HG03571 (cell line): ENCODE data around the gene FYN.

Source experiments
- ATAC-seq: cut with Tn5 transposase; IDR thresholded peaks from one replicate; pipeline ENCODE4 v1.9.1; 2021; ENCODE audit not compliant: unreplicated experiment

Gene FYN

DNA sequence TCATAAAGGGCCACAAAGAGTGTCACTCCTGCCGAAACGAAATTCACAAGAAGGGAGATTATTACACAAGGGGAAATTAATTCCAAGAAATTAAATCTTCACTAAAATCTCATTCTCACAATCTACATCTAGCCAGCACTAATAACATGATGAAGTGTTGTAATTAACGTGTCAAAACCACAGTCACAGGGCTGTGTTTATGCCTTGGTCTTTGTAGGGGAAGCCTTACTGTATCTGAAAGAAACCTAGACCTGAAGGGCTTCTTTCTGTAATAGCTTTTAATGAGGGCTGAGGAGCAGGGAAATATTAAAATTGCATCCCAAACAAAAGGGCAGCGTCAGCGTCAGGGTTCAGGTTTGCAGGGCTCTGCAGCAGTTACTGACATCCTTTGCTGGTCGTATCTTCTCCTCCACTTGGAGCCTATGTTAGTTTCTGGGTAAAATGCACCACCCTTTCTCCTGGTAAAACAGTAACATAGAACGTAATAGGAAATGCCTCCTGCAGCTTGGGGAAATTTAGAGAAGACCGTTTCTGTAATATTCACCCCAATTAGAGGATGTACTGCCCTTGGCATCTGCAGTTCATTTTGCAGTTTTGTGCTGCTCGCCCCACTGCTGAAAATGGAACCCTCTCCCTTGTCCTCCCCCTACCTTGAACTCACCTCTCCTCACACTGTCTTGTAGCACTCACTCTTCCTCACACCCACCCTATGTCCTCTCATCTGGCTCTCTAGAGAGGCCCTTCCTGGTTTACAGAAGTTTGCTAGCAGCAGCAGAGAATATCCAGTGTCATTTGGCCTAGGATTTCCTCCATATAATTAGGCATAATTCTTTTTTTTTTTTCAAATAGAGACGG is 158.6 kb downstream of the FYN start:
- ATAC-seq = no peak

DNA sequence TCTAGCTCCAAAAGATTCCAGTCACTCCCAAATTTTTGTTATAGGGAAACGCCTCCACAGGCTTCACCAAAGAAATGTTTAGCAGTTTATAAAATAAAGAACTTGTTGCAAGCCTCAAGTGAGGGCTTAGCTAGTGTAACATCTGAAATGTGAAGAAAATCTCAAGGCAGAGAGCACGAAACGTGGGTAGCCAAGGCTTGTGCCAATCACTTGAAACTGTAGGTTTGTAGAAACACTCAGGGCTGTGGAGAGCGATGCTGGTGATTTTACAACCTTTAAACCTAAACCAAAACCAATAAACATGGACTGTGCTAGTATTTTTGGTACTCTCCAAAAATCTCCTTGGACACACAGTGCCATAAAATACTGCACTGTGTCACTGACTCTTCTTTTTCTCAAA is 159.4 kb downstream of the FYN start:
- no peak for ATAC-seq

DNA sequence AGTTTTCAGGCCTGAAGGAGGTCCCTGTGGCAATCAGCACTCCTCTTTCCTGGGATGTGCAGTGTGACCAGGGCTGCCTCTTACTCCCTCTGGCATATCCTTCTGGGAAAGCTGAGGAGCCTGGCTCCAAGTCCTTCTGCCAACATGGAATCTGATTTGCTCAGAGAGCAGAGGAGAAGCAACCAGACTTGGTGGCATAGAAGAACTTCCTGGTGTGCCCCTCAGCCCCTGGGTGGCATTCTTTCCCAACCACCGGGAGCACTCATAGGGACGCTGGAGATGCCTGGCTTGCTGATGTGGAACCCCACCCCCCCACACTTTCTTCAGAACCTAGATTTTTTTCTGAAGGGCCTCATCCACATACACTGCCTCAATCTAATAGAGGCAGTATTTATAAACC is 160.0 kb downstream of the FYN start:
- no peak for ATAC-seq

DNA sequence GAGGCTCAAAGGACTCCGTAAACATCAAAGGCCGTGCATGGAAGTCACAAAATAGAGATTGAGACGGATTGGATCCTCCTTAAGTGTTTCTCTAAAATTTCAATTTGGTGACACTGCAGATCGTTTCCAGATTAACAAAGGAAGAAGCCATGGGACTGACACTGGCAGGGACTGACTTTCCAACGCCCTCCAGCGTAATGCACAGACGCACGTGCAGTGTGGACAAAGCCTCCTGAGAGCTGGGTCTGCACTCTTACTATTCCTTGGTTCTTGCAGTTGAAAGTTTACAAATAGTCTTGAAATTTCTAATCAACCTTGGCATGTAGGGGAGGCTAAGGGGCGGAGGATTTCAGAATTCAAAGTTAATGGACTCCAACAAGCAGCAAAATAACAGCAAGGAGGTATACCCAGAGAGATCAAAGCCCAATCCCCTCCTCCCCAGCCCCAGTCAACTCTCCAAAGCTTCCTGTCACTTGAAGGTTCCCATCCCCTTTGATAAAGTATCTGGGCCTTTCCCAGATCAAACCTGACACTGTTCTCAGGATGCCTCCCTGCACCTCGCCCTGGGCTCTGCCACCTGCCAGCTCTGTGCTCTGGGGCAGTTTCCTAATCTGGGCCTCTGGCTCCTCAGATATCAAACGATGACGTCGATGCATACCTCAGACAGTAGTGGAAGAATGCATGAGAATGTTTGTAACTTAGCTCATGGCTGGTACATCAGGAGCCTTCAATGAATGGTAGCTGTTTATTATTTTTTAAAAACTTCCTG is 161.1 kb downstream of the FYN start:
- no peak for ATAC-seq

DNA sequence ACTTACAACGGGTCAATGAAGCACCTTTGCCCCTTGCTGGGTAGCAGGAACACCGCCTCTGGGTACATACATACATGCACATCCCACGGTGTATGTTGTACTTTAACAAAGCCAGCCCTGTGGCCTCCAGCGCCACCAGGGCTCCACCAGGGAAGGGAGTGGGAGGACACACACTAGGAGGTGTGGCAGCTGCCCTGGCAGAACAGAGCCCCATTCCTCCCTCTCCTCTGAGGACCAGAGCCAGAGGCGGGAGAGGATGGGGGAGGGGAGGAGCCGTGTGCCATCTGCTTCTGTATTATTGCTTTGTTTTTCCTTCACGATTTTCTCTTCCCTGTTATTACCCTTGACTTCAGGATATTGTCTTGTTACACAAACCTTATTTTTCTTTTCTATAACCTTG is 161.8 kb downstream of the FYN start:
- no peak for ATAC-seq

DNA sequence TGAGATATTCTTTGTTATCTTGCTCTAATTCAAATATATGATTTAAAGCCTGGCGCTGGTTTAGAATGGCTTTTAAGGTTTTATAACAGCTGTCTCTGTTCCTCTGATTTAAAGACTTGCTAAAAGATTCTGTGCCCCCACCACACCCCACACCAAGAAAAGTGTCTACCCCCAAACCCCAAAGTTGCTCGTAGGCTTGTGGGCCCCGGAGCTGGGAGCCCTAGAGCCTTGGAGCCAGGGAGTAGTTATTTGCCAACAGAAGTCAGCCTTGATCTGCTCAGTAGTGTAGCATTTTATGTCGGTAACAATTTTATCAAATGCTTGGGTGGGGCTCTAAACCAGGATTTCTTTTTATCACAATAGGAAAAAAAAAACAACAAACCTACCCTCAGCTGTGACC is 162.3 kb downstream of the FYN start:
- ATAC-seq = no peak

DNA sequence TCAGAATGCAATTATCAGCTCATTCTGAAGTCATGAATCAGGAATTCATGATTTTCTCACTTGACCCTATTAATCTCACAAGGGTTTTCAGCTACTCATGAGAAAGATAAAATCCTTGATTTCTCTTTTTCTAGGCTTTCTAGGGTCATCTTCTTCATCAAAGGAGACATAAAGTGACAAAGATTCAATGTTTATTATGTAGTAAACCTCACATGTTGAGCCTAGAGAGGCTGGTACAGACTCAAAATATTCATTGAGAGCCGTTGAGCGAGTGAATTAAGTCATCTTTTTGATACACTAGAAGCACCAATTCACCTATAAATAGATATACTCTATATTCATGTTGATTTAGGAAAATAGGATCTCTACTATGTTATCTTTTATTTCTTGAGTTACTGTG is 162.8 kb downstream of the FYN start:
- ATAC-seq = no peak

DNA sequence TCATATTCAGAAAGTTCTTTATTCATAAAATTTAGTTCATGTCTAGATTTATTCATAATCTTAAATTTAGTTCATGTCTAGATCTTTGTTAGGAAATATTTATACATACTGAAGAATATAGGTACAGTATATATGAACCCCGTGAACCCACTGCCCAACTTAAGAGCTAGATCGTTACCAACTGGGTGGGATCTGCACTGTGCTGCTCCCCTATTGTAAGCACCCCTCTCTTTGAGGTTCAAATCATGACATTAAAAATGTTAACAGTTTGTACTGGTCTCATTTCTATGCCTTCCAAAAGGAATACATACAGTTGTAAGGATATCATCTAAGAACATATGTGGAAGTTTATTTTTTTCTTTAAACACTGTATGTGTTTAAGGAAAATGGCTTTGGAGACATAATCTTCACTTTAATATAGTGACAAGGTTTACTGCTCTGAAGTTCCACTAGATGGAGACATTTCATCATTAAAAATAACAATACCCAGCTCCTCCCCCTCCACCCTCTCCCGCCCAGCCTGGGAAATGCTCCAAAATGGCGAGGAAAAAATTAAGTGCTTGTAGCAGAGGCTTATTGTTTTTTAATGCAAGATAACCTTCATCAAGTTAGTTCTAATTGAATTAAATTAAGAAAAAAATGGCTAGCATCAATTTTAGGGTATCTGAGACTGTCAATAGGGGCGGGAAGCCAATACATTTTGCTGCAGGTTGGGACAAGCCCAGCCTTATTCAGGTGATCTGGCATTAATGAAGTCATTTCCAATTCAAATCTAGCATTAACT is 163.4 kb downstream of the FYN start:
- ATAC-seq = peak; percentile 82

DNA sequence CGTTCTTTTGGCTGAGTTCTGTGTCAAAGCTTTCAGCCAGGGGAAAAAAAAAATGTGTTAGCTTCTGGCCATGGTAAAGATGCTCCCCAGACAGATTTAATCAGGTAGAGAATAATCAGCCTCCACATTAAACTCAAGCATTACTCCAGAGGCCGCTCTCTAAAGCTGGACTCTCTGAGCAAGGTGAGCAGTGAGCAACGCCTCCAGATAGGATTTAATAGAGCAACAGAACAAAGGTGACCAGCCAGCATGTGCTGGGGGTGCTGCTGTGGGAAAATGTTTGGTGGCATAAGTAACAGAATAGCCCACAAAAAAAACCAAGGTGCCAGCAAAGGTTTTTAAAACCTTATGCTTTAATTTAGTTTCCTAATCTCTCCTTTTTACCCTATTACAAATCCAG is 164.1 kb downstream of the FYN start:
- ATAC-seq = no peak

DNA sequence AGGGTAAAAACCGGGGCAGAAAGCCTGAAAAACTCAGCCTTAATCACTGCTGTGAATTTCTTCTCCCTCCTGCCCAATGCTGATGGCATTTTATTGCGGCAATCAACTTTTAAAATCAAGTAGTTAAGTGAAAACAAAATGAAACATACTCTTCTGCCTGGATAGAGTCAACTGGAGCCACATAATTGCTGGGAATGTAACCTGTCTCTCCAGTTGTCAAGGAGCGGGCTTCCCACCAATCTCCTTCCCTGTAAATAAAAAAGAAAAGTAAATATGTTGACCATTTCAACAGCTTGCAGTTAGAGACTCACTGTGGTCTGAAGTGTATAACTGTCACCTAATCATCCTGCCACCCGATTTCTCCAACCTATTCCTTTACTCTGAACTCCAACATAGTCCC is 165.5 kb downstream of the FYN start:
- ATAC-seq = no peak

DNA sequence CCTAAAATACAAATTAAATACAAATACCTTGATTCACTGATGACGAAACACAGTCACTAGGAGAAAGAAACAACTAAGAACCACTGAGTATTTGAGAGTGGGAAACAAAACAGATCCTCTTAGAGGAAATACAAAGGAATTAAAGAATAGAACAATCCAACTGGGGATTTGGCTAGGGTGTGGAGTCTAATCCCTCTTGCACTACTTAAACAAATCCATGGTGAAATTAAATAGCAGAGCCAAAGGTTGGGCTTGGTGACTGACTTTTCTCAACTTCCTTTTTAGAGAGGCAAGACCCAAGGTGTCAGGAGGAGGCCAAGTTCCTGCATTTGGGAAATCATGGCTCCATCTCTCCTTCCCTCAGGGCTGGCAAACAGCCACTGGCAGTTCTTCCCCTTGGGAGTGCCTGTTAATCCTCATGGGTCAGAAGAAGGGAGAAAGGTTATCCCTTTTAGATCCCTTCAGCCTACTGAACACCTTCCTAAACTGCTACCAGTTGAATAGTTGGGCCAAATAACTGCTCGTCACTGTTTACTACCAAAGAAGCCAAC is 166.3 kb downstream of the FYN start:
- no peak for ATAC-seq

DNA sequence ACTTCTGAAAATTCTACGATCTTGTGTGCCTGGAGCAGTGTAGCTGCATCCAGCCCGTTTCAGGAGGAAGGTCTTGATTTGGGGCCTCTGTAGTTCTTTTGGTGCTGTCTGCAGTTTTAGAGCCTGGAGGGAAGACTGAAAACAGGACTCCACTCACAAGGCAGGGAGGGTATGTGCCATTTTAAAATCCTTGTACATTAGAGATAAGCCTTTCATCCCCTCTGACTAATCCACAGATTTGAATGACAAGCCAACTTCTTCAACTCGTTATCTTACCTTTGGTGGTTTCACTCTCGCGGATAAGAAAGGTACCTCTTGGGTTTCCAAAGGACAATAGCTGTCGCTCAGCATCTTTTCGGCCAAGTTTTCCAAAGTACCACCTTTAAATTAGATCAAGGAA is 169.5 kb downstream of the FYN start:
- ATAC-seq = no peak

DNA sequence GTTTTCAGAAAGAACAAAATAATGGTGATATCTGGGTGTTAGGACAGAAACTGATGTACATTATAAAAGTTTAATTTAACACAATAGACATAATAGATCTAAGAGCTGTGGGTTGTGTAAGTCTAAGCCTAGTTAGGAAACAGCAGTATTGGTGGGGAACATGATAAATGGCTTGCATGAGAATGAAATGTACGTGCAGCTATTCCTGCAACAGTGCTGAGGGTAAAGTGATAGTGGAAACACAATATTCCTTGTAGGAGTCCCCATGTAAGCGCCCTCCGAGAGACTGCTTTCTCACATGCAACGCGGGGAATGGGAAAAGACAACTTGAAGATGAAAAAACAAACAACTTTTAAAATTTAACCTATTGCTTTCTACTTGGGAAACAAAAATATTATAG is 171.0 kb downstream of the FYN start:
- no peak for ATAC-seq

DNA sequence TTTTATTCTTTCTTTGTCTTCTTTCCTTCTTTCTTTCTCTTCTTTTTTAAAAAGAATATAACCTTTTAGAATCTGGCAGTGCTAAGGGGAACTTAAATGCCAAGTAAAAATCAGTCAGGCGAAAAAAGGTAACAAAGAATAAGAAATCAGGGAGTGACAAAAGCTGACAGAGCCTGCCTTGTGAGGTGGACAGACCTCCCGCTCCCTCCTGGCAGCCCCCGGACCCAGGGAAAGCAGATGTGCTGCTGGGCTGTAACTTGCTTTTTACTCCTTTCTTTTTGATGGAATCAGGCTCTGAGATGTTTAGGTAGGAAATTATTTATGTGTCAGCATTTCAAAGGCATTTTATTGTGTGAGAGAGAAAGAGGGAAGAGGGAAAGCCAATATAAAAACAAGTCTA is 172.1 kb downstream of the FYN start:
- no peak for ATAC-seq

DNA sequence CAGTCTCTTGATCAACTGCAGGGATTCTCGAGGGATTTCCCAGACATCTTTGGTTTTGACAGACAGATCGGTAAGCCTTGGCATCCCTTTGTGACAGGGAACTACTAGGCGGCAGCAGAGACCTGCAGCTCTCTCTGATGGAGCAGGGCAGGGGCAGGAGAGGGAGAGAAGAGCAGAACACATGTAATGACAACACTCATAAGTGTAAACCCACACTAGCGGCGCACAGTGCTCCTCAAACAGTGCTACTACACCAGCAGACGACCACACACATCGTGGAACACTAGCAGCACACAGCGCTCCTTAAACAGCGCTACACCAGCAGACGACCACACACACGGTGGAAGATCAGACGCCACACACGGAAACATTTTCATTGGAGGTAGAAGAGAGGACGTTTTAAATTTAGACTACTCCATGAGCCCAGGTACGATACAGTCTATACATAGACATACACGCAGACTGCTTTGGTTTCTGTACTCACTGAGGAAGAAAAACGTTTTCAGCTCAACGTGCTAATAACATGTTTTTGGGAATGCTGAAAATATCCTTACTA is 173.0 kb downstream of the FYN start:
- no peak for ATAC-seq

DNA sequence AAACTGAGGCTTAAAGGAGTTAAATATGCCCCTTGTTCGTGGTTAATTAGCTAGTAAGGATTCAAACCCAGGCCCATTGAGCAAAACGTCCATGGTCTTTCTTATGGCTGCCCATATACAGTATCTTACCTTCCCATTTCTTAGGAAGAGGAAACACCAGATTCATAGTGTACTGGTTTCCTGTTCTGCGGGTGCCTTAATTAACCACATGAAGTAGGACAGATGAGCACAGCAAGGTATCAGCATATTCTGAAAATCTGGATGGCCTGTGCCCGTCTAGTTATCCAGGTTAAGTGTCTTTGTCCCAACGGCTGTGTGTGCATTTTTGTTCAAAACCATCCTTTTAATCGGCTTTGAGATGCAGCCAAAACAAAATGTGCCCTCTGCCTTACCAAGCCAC is 174.1 kb downstream of the FYN start:
- no peak for ATAC-seq

DNA sequence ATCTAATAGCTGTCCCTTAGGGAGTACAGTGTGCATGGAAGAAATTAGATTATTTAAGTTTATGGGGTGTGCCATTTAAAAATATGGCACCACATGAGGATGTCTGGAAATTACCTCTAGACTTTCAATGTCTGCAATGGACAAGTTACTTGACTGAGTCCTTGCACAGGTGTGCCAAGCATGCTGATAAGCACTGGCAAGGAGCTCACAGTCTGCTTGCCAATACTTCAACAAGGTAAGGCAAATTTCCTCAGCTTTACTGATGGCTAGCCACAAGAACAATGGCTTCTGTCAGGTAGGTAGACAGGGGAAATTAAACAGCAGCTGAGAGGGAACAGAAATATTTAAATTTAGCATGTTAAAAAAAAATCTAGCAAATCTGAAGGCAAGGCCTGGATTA is 176.4 kb downstream of the FYN start:
- ATAC-seq = no peak

DNA sequence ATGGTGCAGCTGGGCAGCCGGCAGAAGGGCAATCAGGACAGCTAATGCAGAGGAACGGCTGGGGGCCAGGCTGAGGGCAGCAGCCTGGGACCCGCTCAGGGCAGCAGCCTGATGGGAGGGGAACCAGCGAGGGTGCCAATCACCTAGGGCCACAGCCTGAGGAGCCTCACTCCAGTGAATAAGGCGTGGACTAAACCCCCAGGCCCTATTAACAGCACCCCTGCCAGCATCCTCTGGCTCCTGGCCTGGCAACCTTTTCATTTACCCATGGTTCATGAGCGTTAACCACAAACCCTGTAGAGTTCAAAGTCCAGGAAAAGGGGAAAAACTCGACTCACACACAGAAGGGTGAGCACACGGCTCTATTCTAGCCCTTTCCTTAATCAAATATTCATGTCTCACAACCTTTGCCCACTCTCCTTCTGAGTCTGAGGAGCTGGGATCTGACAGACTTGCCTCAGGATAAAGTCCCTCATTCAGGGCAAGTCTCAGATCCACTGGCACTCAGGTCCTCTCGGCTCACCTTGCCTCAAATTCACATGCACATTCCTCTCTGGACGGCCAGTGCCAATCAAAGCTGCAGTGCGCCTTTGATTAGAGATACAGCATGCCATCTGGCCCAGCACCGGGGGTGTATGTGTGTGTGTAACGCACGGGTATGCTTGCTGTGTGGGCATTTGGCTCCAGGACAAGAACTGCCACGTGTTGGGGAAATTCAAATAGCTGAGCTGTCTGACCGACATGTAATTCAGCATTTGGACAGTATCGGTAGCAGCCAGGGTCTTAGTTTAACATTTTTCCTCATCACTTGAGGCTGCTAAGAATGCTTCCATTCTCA is 180.7 kb downstream of the FYN start:
- ATAC-seq = no peak

DNA sequence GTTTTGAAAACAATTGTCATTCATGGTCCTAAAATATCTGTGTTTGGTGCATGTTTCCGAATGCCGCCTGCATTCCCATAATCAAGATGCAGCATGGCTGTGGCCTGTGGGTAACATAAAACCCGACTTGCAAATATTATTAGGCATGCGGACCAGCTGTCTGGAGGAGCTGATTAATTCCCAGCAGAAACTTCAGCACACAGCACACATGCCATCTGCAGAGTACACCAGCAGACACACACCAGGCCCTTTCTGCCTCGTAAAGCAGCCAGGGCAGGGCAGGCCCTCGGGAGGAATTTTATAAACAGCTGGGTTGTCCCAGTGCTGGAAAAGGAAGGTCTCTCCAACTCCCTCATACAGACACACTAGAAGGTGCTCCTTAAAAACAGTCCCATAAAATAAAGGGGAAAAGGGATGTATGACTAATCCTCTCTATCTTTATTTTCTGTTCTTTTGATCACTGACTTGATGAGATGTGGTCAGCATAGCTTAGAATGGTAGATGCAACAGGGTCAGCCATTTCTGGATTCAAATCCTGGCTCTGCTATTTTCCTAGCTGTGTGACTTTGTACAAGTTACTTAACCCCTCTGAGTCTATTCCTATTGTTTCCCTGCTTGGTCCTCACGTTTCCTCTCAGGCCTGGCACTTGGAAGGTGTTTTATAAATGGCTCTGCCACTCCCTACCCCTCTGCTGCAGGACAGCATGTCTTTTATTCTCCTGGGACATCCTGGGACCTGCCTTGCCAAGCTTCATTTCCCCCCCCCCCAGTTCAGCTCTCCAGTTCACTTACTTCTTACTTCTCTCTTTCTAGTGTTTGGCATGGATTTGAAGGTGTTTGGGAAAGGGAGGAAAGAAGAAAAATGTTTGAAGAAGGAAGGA is 181.7 kb downstream of the FYN start:
- ATAC-seq = no peak
